ENCODE data around the gene FIS1.
"Not testable (repeated sequence)": the region's sequence is repeated elsewhere in the genome, so short reads cannot be mapped to it uniquely, and the experiment has no call there.

Gene FIS1

DNA sequence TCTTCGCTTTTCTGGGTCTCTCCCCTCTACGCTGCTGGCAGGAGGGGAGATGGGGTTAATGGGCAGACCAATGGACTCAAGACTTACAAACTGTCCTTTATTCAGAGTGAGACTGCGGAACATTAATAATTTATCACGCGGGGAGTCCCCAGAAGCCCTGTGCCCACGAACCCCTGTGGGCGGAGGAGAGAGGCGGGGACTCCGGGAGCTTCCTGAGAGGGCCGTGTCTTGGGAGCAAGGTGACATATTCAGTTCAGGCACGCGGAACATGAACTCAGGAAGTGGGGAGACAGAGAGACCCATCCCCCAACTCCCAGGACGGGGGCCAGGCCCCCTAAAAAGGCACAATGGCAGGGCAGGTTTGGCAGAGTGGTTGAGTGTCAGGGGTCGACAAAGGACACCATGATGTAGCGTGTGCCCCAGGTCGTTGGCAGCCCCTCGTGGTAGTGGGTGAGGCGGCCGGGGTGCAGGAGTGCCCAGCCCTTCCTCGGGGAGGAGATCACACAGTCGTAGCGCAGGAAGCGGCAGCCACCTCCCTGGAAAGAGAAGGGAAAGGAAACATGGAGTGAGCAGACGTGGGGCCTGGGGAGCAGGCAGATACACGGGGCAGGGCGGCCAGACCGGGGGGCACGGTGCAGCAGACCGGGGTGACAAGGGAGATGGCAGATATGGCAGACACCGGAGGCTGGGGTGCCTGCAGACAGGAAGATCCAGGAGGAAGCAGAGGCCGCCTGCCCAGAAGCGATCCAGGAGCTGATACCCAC, 38.8 kb downstream of the FIS1 start:
- in situ Hi-C loops (cut with MboI; ENCODE audit: low sequenced_read_pairs, unreplicated experiment), result no loop called here
- TF ChIP-seq CTCF (IDR thresholded peaks at IDR 0.05; ENCODE audit: borderline replicate concordance, control extremely low read depth, extremely low read depth, insufficient read depth, missing control alignments), result no peak
- DNase-seq (ENCODE audit: low spot score), result no peak

GRCh38 chr7:101203740-101204738, 40.8 kb downstream of the FIS1 start:
- in situ Hi-C loops (cut with MboI; ENCODE audit: low sequenced_read_pairs, unreplicated experiment); DNase-seq (ENCODE audit: low spot score): not testable (repeated sequence)

- in situ Hi-C loops (cut with MboI; ENCODE audit: low sequenced_read_pairs, unreplicated experiment), result no loop called here
- no peak for DNase-seq (ENCODE audit: low spot score)
- TF ChIP-seq CTCF (IDR thresholded peaks at IDR 0.05; ENCODE audit: borderline replicate concordance, control extremely low read depth, extremely low read depth, insufficient read depth, missing control alignments), result no peak
These were observed 42.3 kb downstream of the FIS1 start for GRCh38 chr7:101202603-101202918.

DNA sequence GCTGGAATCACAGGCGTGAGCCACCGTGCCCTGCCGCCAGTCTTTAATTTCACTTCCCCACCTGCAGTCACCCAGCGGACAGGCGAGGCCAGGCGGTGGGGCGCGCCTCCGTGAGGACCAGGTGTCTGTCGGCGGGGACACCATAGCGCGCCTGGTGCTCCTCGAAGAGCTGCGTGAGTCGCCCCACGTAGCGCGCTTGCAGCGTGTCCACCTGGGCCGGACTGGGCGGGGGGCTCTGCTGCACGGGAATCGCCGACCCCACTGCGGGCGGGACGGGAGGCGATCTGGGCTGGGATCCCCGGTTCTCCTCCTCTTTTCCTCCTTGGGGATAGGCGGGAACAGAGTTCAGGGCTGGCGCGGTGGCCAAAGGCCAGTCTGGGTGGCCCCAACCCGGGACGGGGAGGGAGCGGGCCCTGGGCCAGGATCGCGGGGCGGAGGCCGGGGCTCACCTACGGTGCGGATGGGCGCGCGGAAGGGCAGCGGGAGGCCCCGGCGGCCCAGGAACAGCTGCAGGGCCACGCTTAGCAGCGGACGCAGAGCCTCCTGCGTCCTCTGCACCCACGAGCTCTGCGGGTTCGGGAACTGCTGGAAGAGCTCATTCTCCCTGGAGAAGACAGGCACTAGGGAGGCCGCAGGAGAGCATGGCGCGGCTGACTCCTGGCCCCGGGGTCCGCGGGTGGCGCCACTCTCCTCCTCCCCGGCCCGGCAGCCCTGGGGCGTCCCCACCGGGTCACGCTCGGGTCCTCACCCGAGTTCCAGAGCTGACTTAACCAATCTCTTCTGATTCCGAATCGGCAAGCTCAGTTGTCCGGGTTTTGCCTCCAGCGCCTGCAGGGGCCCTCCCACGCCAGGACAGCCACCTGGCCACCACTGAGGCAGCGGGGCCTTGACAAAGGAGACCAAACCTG, 42.9 kb downstream of the FIS1 start:
- in situ Hi-C loops (cut with MboI; ENCODE audit: low sequenced_read_pairs, unreplicated experiment), result no loop called here
- no peak for DNase-seq (ENCODE audit: low spot score)
- TF ChIP-seq CTCF (IDR thresholded peaks at IDR 0.05; ENCODE audit: borderline replicate concordance, control extremely low read depth, extremely low read depth, insufficient read depth, missing control alignments), result no peak

DNA sequence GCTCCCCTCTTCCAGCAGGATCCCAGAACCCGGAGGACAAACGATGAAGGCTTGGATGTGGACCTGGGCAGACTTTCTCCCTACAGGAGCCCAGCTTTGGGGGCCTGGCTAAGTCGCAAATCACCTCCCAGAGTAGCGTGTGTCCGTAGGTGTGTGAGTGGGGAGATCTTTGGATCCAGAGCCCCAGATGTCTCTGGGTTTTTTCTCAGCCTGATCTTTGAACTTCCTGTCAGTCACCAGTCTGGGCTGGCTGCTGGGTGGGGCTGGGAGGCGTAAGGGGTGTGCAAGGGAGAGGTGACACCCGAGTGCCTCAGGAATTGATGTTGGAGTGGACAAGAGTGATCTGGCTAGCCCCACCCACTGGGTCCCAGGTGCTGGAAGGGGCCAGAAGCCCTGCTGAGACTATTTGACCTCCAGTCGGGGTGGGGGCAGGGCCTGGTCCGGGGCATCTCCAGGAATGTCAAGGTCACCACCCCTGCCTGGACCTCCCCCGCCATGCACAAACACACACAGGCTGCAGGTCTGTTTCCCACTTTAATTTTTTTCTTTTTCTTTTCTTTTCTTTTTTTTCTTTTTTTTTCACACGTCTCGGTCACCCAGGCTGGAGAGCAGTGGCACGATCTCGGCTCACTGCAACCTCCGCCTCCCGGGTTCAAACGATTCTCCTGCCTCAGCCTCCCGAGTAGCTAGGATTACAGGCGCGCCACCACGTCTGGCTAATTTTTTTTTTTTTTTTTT, 43.9 kb downstream of the FIS1 start, which contains the start of gene MOGAT3:
MOGAT3 (minus strand) TSS at position 175 of the 738 bp plus-strand sequence. CDS start 182 bp downstream, outside the sequence.
- TF ChIP-seq CTCF (IDR thresholded peaks at IDR 0.05; ENCODE audit: borderline replicate concordance, control extremely low read depth, extremely low read depth, insufficient read depth, missing control alignments), result no peak
- DNase-seq (ENCODE audit: low spot score), result no peak
- in situ Hi-C loops (cut with MboI; ENCODE audit: low sequenced_read_pairs, unreplicated experiment), result no loop called here

DNA sequence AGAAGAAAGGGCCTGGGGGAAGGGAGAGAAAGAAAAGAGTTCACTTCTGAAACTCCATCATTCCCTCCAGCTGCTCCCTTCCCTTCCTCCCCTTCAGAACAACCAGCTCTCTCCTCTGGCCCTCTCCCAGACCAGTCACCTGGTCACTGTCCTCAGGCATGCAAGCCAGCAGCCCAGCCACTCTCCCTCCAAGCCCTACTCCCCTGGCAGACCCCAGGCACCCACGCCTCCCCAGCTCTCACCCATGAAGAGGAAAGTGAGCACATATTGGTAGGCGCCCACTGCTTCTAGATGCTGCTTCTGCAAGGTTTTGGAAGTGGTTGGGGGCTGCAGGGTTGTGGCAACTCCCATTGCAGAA, 44.4 kb downstream of the FIS1 start:
- DNase-seq (ENCODE audit: low spot score), result no peak
- in situ Hi-C loops (cut with MboI; ENCODE audit: low sequenced_read_pairs, unreplicated experiment), result no loop called here
- TF ChIP-seq CTCF (IDR thresholded peaks at IDR 0.05; ENCODE audit: borderline replicate concordance, control extremely low read depth, extremely low read depth, insufficient read depth, missing control alignments), result no peak

GRCh38 chr7:101199522-101199921, 45.4 kb downstream of the FIS1 start:
- in situ Hi-C loops (cut with MboI; ENCODE audit: low sequenced_read_pairs, unreplicated experiment), result loop anchor here (10.0 kb wide), 1 partner anchor 55 kb away; no protein-coding TSS in a partner anchor
- not testable (repeated sequence) for DNase-seq (ENCODE audit: low spot score)

All from GM13976 (cell line).